Endothelial cell of umbilical vein (primary cell): Measurements from ENCODE around the gene ZNF324. TPM values are rescaled to one million over a fixed set of nuclear protein-coding genes. Genes with fewer than 3 reads are reported as not detected.

Experiments
- BruUV-seq: library from RNA; stranded (reverse); fragments of 400-500 nt; replicated peaks from 2 replicates; lab custom pipeline; 2021; lab: Mats Ljungman, UMichigan
- CTCF ChIA-PET: fragments of 300-600, 350-600 bp; sonication (Branson Sonifier 250); formaldehyde crosslinking; loops from one replicate; lab custom pipeline; 2021; ENCODE audit warnings: antibody characterized with exemption, inconsistent platforms; lab: Charles Lee
- POLR2A ChIA-PET: fragments of 300-600, 350-600 bp; sonication (Branson Sonifier 250); formaldehyde crosslinking; loops from one replicate; lab custom pipeline; 2021; ENCODE audit warnings: antibody characterized with exemption, inconsistent platforms; lab: Charles Lee
- DNase-seq: peaks from one replicate; pipeline ENCODE4 v3.0.0-alpha.2; 2011; ENCODE audit warnings: low read depth, low spot score
- FAIRE-seq: peaks from 2 replicates; lab custom pipeline; 2011; peaks lifted over from hg19 to GRCh38; lab: Jason Lieb, UNC
- H2AFZ ChIP-seq: 2 replicates; pipeline ENCODE4 v1.6.0; 2012; ENCODE audit warnings: low read depth, low read length, control low read depth, inconsistent platforms
- H3K27ac ChIP-seq: 2 replicates; pipeline ENCODE4 v1.5.1; 2011; ENCODE audit warnings: low read depth, mild to moderate bottlenecking, control low read depth, low read length, moderate library complexity; ENCODE audit not compliant: insufficient read depth
- H3K27me3 ChIP-seq, 2 experiments: 2 replicates each; pipeline versions ENCODE4 v1.6.0 to v1.6.1; 2011; ENCODE audit warnings: low read length in 2 of 2, mixed read lengths in 1 of 2; ENCODE audit not compliant: control insufficient read depth in 2 of 2, insufficient read depth in 2 of 2
- H3K36me3 ChIP-seq, 2 experiments: 2 replicates in 1 of 2; 3 replicates in 1 of 2; pipeline ENCODE4 v1.5.1; 2011; ENCODE audit warnings: low read length in 2 of 2, mild to moderate bottlenecking in 1 of 2, moderate library complexity in 1 of 2; ENCODE audit not compliant: control insufficient read depth in 2 of 2, insufficient read depth in 2 of 2; ENCODE audit errors: extremely low read depth in 1 of 2
- H3K4me1 ChIP-seq: 3 replicates; pipeline ENCODE4 v1.5.1; 2011; ENCODE audit warnings: mild to moderate bottlenecking, low read length; ENCODE audit not compliant: control insufficient read depth, insufficient read depth; ENCODE audit errors: extremely low read depth
- H3K4me2 ChIP-seq: 2 replicates; pipeline ENCODE4 v1.6.1; 2011; ENCODE audit warnings: low read length, control low read depth, mixed read lengths; ENCODE audit not compliant: insufficient read depth
- H3K4me3 ChIP-seq, 3 experiments: fragments of 200-600 bp in 1 of 3; sonication (generic), shearing (Covaris generic) in 1 of 3; replicated peaks in 1 of 3; 2 replicates each; pipeline ENCODE4 v1.5.1; 2011 to 2016; ENCODE audit warnings: control low read depth in 3 of 3, low read length in 3 of 3, mild to moderate bottlenecking in 2 of 3, inconsistent platforms in 1 of 3, low read depth in 1 of 3, moderate library complexity in 1 of 3; ENCODE audit not compliant: insufficient read depth in 1 of 3
- H3K79me2 ChIP-seq: 2 replicates; pipeline ENCODE4 v1.6.0; 2012; ENCODE audit warnings: low read length, inconsistent platforms; ENCODE audit not compliant: control insufficient read depth, insufficient read depth
- H3K9ac ChIP-seq: replicated peaks from 2 replicates; pipeline ENCODE3; 2011; ENCODE audit warnings: low read length, control low read depth; ENCODE audit not compliant: insufficient read depth; ENCODE audit errors: extremely low read depth
- H3K9me1 ChIP-seq: replicated peaks from 3 replicates; pipeline ENCODE4 v1.6.0; 2011; ENCODE audit warnings: mild to moderate bottlenecking, low read length; ENCODE audit not compliant: control insufficient read depth, insufficient read depth; ENCODE audit errors: extremely low read depth
- H3K9me3 ChIP-seq: replicated peaks from 2 replicates; pipeline ENCODE4 v1.5.1; 2012; ENCODE audit warnings: low read length, inconsistent platforms; ENCODE audit not compliant: control insufficient read depth, insufficient read depth
- H4K20me1 ChIP-seq: replicated peaks from 2 replicates; pipeline ENCODE3; 2011; ENCODE audit warnings: mild to moderate bottlenecking, low read length; ENCODE audit not compliant: control insufficient read depth, insufficient read depth; ENCODE audit errors: extremely low read depth
- CTCF ChIP-seq, 2 donors: IDR thresholded peaks; 1 replicate in 1 of 2; 2 replicates in 1 of 2; pipeline ENCODE4 v1.5.1; 2011; ENCODE audit warnings: low read length in 2 of 2, mild to moderate bottlenecking in 2 of 2, moderate library complexity in 2 of 2, control low read depth in 1 of 2, inconsistent platforms in 1 of 2, low read depth in 1 of 2; ENCODE audit not compliant: insufficient read depth in 1 of 2; ENCODE audit errors: extremely low read depth in 1 of 2
- EZH2 ChIP-seq: IDR thresholded peaks from 2 replicates; pipeline ENCODE4 v1.6.1; 2012; ENCODE audit warnings: borderline replicate concordance, low read depth, mild to moderate bottlenecking, moderate library complexity, low read length, inconsistent platforms; ENCODE audit not compliant: severe bottlenecking
- FOS ChIP-seq: IDR thresholded peaks from 2 replicates; pipeline ENCODE4 v1.6.1; 2011; ENCODE audit warnings: mild to moderate bottlenecking, low read length, moderate library complexity, borderline replicate concordance; ENCODE audit not compliant: insufficient read depth
- GATA2 ChIP-seq: IDR thresholded peaks from 2 replicates; pipeline ENCODE4 v1.7.0; 2011; ENCODE audit warnings: low read depth, mild to moderate bottlenecking, moderate library complexity, mixed read lengths, low read length; ENCODE audit not compliant: insufficient read length, insufficient read depth
- JUN ChIP-seq: IDR thresholded peaks from 2 replicates; pipeline ENCODE4 v1.6.1; 2011; ENCODE audit warnings: borderline replicate concordance, low read depth; ENCODE audit not compliant: insufficient read length, insufficient read depth
- MAX ChIP-seq: IDR thresholded peaks from 2 replicates; pipeline ENCODE4 v1.6.1; 2011; ENCODE audit not compliant: insufficient read depth, insufficient read length
- MYC ChIP-seq: IDR thresholded peaks from one replicate; pipeline ENCODE4 v1.6.1; 2011; ENCODE audit warnings: mild to moderate bottlenecking, low read depth, low read length
- POLR2A ChIP-seq: IDR thresholded peaks from 2 replicates; pipeline ENCODE4 v1.6.1; 2012; ENCODE audit warnings: low read depth, mild to moderate bottlenecking, control low read depth, low read length
- POLR2AphosphoS5 ChIP-seq: IDR thresholded peaks from 2 replicates; pipeline ENCODE4 v1.6.1; 2012; ENCODE audit warnings: low read depth, mild to moderate bottlenecking, control low read depth, low read length, moderate library complexity; ENCODE audit not compliant: insufficient read depth
- dilution Hi-C: fragments of 300-500 bp; cut with MboI; formaldehyde crosslinking; loops from one replicate; pipeline ENCODE4 v1.15.0; 2019; ENCODE audit warnings: low sequenced_read_pairs; ENCODE audit not compliant: extremely low pct_ligation_motif_present
- intact Hi-C: fragments of 100-400 bp; cut with micrococcal nuclease; formaldehyde crosslinking; loops from one replicate; pipeline ENCODE4 v1.10.0; 2022
- polyA plus RNA-seq, 4 experiments: library from polyadenylated mRNA; depleted of rRNA in 3 of 4; stranded (reverse) in 3 of 4; unstranded in 1 of 4; fragments of >200 nt; gene quantifications; 2 replicates each; pipeline versions ENCODE4 v1.2.1 to v1.2.3, GENCODE V29; 2011 to 2012; ENCODE audit warnings: missing spikeins in 1 of 4
- total RNA-seq: library from RNA; stranded (reverse); gene quantifications from 2 replicates; pipeline ENCODE4 v1.2.3, GENCODE V29; 2021

ZNF324 gene
- total and polyA plus RNA-seq, 2 donors (not counting 3 experiments of a cell fraction or from before 2014, with no cell fraction given) = 6.4 to 8.7 TPM

GRCh38 chr19:58479736-58480480 lies 13.0 kb downstream of the ZNF324 start:
- CTCF ChIA-PET = no interaction called here

More at GRCh38 chr19:58479736-58480480, 13.0 kb downstream of the ZNF324 start:
- Histone ChIP-seq H3K4me3 (no peak overlapping the region), H3K9ac (no peak overlapping the region), H2AFZ (no peak overlapping the region), H3K4me1 (peaks cover 9% of the 10 kb centered on the region), H3K9me1 (no peaks in the 10 kb centered on the region), H3K27ac (no peak overlapping the region), H3K36me3 (no peaks in the 10 kb centered on the region), H3K27me3 (no peaks in the 10 kb centered on the region), H4K20me1 (no peaks in the 10 kb centered on the region), H3K4me2 (no peak overlapping the region), H3K9me3 (no peaks in the 10 kb centered on the region), H3K79me2 (no peaks in the 10 kb centered on the region)
- POLR2A ChIA-PET = no interaction called here
- intact Hi-C loops (no loop called here), dilution Hi-C loops (no loop called here)
- DNase-seq (no peak), FAIRE-seq (no peak)
- BruUV-seq = no TSS peak
- TF ChIP-seq EZH2 (no peak), CTCF (IDR thresholded peaks at IDR 0.05; ENCODE audit: extremely low read depth in 1 of 2, insufficient read depth in 1 of 2, low read depth in 1 of 2, low read length in 2 of 2) (no peak), FOS (no peak), GATA2 (no peak), JUN (no peak), MAX (no peak), POLR2A (no peak), MYC (no peak), POLR2AphosphoS5 (no peak)
